A549 treated with GW870086 at 1 μM for 4 hours (cell line): ENCODE results near the gene C11orf71. TPM values are rescaled to one million over a fixed set of nuclear protein-coding genes. Genes with fewer than 3 reads are reported as not detected.

Experiments used
- total RNA-seq: library from RNA; stranded (reverse); fragments of 200-300 nt; extraction: Qiagen RNA extraction; gene quantifications from 5 replicates; pipeline ENCODE4 v1.2.3, GENCODE V29; 2022; ENCODE audit warnings: low read depth

Gene C11orf71, protein sequence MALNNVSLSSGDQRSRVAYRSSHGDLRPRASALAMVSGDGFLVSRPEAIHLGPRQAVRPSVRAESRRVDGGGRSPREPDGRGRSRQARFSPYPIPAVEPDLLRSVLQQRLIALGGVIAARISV
- total RNA-seq, result 2.0 to 5.4 TPM (median 3.7 TPM) in 5 replicates

DNA sequence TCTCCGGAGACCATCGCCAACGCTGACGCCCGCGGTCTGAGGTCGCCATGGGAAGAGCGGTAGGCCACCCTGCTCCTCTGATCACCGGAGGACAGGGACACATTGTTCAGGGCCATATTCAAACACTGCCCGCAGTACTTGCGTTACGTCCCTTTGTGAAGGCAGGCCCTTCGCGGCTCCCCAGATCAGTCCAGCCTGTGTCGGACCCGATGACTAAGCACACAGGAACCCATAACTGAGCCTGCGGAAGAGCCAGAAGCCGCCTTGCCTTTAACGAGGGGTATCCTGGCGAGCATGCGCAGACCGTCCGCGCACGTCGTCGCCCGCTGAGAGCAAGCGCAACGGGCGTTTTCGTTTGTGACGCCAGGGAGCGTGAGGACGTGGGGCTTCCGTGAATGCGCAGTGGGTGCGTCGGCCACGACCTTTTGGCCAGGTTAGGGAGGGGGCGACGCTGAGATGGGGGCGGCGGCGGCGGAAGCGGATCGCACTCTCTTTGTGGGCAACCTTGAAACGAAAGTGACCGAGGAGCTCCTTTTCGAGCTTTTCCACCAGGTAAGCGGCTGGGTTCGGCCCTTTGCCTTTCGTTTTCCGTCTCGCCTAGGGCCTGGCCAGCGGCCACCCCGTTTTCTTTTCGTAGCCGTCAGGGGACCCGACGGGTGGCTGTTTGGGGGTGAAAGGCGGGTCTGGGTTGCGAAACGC, at the start of gene C11orf71, which contains the start of gene RBM7:
Gene C11orf71 (minus strand): TSS at position 296 of the 699 bp plus-strand sequence. CDS start 180 bp downstream, at position 116.
Gene RBM7 (plus strand): TSS at position 451 of the 699 bp plus-strand sequence. CDS start 6 bp downstream, at position 457.

DNA sequence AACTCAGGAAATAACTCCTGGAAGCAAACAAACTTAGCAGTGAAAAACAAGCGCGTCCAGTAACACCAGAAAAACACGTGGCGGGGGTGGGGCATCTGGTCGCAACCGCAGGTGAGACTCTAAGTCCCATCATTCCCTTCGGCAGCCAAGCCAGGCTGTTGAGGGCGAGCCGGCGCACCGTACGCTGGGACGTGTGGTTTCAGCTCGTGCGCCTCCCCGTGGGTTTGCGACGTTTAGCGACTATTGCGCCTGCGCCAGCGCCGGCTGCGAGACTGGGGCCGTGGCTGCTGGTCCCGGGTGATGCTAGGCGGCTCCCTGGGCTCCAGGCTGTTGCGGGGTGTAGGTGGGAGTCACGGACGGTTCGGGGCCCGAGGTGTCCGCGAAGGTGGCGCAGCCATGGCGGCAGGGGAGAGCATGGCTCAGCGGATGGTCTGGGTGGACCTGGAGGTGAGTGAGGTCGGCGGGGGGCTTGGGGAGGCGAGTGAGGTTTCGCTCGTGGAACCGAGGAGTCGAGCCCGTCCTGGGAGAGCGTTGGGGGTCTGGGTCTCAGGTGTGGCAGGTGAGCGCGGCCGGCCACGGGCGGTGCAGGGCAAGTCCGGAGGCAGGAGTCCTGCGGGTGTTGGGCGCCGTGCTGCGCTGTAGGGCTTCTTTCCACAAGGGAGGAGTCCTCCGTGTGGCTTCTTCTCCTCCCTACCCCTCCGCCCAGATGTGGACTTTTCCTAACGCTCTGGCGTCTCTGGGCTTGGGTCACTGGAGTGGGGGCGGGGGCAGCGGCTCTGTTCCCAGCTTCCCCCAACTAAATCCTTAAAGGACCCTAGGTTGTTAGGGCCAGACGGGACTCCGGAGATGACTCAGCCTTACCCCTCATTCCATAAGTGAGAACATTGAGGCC, 39.2 kb upstream of the C11orf71 start, which contains the start of gene REXO2:
Gene REXO2 (plus strand): TSS at position 239 of the 892 bp plus-strand sequence. CDS start 62 bp downstream, at position 301.

Other genes with a start within 250 kb of the C11orf71 start
- gene NNMT, start 104.1 kb downstream of the C11orf71 start, total RNA-seq, result 326 to 379 TPM (median 367 TPM) in 5 replicates
- 19.0 to 30.0 TPM (median 26.7 TPM) in 5 replicates for gene RBM7, start 155 bp upstream of the C11orf71 start, total RNA-seq
- 100 to 112 TPM (median 109 TPM) in 5 replicates for gene REXO2, start 39.0 kb upstream of the C11orf71 start, total RNA-seq
- gene NXPE1, start 159.4 kb upstream of the C11orf71 start, total RNA-seq, result not detected in 5 replicates
- not detected in 5 replicates for gene NXPE4, start 195.3 kb upstream of the C11orf71 start, total RNA-seq